Keratinocyte (primary cell): ENCODE results near the gene TAF10. TPM values are rescaled to one million over a fixed set of nuclear protein-coding genes. Genes with fewer than 3 reads are reported as not detected.

Source experiments
- DNase-seq: peaks from one replicate; pipeline ENCODE4 v3.0.0-alpha.2; 2011; ENCODE audit warnings: low read depth, missing footprints, low spot score
- FAIRE-seq: peaks from 2 replicates; lab custom pipeline; 2011; peaks lifted over from hg19 to GRCh38; lab: Jason Lieb, UNC
- H2AFZ ChIP-seq: 2 replicates; pipeline ENCODE4 v1.6.0; 2012; ENCODE audit warnings: low read length, control low read depth, inconsistent platforms; ENCODE audit not compliant: control insufficient read depth
- H3K27ac ChIP-seq: 2 replicates; pipeline ENCODE4 v1.5.1; 2011; ENCODE audit warnings: low read length; ENCODE audit not compliant: control insufficient read depth, insufficient read depth
- H3K27me3 ChIP-seq: 3 replicates; pipeline ENCODE4 v1.6.0; 2011; ENCODE audit warnings: low read length; ENCODE audit not compliant: control insufficient read depth, insufficient read depth; ENCODE audit errors: extremely low read depth
- H3K36me3 ChIP-seq, 2 experiments: 2 replicates in 1 of 2; 3 replicates in 1 of 2; pipeline ENCODE4 v1.5.1; 2011; ENCODE audit warnings: low read length in 2 of 2, mild to moderate bottlenecking in 1 of 2; ENCODE audit not compliant: control insufficient read depth in 2 of 2, insufficient read depth in 2 of 2; ENCODE audit errors: extremely low read depth in 1 of 2
- H3K4me1 ChIP-seq: 3 replicates; pipeline ENCODE4 v1.5.1; 2011; ENCODE audit warnings: low read length; ENCODE audit not compliant: control insufficient read depth, insufficient read depth; ENCODE audit errors: extremely low read depth
- H3K4me2 ChIP-seq: 3 replicates; pipeline ENCODE4 v1.6.0; 2011; ENCODE audit warnings: low read depth, low read length; ENCODE audit not compliant: control insufficient read depth, insufficient read depth; ENCODE audit errors: extremely low read depth
- H3K4me3 ChIP-seq, 3 experiments: fragments of 200-600 bp in 1 of 3; sonication (generic) in 1 of 3; 2 replicates in 2 of 3; 3 replicates in 1 of 3; pipeline ENCODE4 v1.5.1; 2011 to 2016; ENCODE audit warnings: low read length in 3 of 3, mild to moderate bottlenecking in 3 of 3, control low read depth in 2 of 3, inconsistent platforms in 1 of 3, low read depth in 1 of 3, mixed read lengths in 1 of 3, mixed run types in 1 of 3, moderate library complexity in 1 of 3; ENCODE audit not compliant: control insufficient read depth in 2 of 3, insufficient read depth in 2 of 3; ENCODE audit errors: extremely low read depth in 1 of 3
- H3K79me2 ChIP-seq: 2 replicates; pipeline ENCODE4 v1.6.0; 2012; ENCODE audit warnings: low read length; ENCODE audit not compliant: control insufficient read depth, insufficient read depth
- H3K9ac ChIP-seq: 3 replicates; pipeline ENCODE4 v1.6.0; 2011; ENCODE audit warnings: low read length; ENCODE audit not compliant: control insufficient read depth, insufficient read depth; ENCODE audit errors: extremely low read depth
- H3K9me1 ChIP-seq: 3 replicates; pipeline ENCODE4 v1.6.0; 2011; ENCODE audit warnings: low read length; ENCODE audit not compliant: control insufficient read depth, insufficient read depth; ENCODE audit errors: extremely low read depth
- H3K9me3 ChIP-seq: 2 replicates; pipeline ENCODE4 v1.5.1; 2012; ENCODE audit warnings: low read depth, low read length; ENCODE audit not compliant: control insufficient read depth
- H4K20me1 ChIP-seq: 3 replicates; pipeline ENCODE4 v1.6.0; 2011; ENCODE audit warnings: low read length; ENCODE audit not compliant: control insufficient read depth, insufficient read depth; ENCODE audit errors: extremely low read depth
- EZH2 ChIP-seq: IDR thresholded peaks from one replicate; pipeline ENCODE4 v1.6.1; 2012; ENCODE audit warnings: inconsistent platforms, mild to moderate bottlenecking, low read length, moderate library complexity
- dilution Hi-C: fragments of 300-500 bp; cut with MboI; formaldehyde crosslinking; loops from one replicate; pipeline ENCODE4 v1.7.0; 2020; ENCODE audit warnings: low sequenced_read_pairs; ENCODE audit not compliant: extremely low pct_ligation_motif_present
- polyA plus RNA-seq, 5 experiments: library from polyadenylated mRNA; depleted of rRNA in 3 of 5; stranded (reverse) in 3 of 5; stranded (forward) in 1 of 5; unstranded in 1 of 5; fragments of >200 nt; gene quantifications; 1 replicate in 1 of 5; 2 replicates in 3 of 5; 3 replicates in 1 of 5; pipeline versions ENCODE4 v1.2.1 to v1.2.3, GENCODE V29; 2011 to 2012; ENCODE audit warnings: missing spikeins in 2 of 5, low read depth in 1 of 5, low replicate concordance in 1 of 5
- TF ChIP-seq, protein P1 (sequence below), 3 experiments: IDR thresholded peaks in 1 of 3; conservative IDR thresholded peaks in 1 of 3; optimal IDR thresholded peaks in 1 of 3; 2 replicates in 2 of 3; 3 replicates in 1 of 3; pipeline versions ENCODE3 to v1.5.1; 2011; ENCODE audit warnings: low read length in 3 of 3, mild to moderate bottlenecking in 3 of 3, moderate library complexity in 2 of 3, control low read depth in 1 of 3, inconsistent platforms in 1 of 3; ENCODE audit not compliant: insufficient read depth in 2 of 3; ENCODE audit errors: extremely low read depth in 1 of 3

Gene TAF10
- polyA plus RNA-seq, 1 donor (not counting 4 experiments of a cell fraction or from before 2014, with no cell fraction given), result 165 TPM

DNA sequence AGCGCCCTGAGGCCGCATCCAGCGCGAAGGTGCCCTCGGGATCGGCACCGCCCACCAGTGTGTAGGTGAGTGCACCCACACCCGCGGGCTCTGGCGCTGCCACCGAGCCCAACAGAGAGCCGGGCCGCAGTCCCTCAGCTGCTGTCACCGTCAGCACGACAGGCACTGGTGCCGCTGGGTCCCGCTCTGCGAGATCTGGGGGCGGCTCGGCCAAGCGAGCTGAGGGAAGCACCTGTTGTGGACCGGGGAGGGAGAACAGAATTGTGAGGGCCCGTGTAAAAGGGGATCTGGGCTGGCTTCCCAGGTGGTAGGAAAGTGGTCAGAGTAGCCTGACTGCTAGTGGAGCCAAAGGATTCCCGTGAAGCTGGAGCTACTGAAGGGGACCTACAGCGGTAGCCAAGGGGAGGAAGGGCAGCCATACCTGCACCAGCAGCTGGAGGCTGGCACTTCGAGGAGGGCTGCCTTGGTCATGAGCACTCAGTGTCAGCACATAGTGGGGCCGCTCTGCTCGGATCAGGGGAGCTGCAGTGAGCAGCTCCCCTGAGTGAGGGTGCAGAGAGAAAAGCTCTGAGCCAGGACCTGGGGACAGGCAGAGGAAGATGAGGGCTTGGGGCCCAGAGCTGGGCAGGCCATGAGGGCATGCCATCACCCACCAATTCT, 18.7 kb upstream of the TAF10 start:
- FAIRE-seq (no peak), DNase-seq (no peak)
- Histone ChIP-seq H3K27me3 (peaks cover 45% of the 10 kb centered on the region), H3K36me3 (no peaks in the 10 kb centered on the region), H3K4me3 (no peak overlapping the region), H3K4me2 (no peak overlapping the region), H3K79me2 (no peaks in the 10 kb centered on the region), H3K9me1 (no peaks in the 10 kb centered on the region), H4K20me1 (no peaks in the 10 kb centered on the region), H2AFZ (no peak overlapping the region), H3K27ac (no peak overlapping the region), H3K9ac (no peak overlapping the region), H3K9me3 (no peaks in the 10 kb centered on the region), H3K4me1 (no peaks in the 10 kb centered on the region)
- peak; percentile 22 for TF ChIP-seq EZH2
- TF ChIP-seq, protein P1, sequence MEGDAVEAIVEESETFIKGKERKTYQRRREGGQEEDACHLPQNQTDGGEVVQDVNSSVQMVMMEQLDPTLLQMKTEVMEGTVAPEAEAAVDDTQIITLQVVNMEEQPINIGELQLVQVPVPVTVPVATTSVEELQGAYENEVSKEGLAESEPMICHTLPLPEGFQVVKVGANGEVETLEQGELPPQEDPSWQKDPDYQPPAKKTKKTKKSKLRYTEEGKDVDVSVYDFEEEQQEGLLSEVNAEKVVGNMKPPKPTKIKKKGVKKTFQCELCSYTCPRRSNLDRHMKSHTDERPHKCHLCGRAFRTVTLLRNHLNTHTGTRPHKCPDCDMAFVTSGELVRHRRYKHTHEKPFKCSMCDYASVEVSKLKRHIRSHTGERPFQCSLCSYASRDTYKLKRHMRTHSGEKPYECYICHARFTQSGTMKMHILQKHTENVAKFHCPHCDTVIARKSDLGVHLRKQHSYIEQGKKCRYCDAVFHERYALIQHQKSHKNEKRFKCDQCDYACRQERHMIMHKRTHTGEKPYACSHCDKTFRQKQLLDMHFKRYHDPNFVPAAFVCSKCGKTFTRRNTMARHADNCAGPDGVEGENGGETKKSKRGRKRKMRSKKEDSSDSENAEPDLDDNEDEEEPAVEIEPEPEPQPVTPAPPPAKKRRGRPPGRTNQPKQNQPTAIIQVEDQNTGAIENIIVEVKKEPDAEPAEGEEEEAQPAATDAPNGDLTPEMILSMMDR (optimal IDR thresholded peaks at IDR 0.05 in 1 of 3, IDR thresholded peaks at IDR 0.05 in 1 of 3, conservative IDR thresholded peaks at IDR 0.05 in 1 of 3; ENCODE audit: extremely low read depth in 1 of 3, insufficient read depth in 2 of 3, low read length in 3 of 3), result no peak
- dilution Hi-C loops, result no loop called here

DNA sequence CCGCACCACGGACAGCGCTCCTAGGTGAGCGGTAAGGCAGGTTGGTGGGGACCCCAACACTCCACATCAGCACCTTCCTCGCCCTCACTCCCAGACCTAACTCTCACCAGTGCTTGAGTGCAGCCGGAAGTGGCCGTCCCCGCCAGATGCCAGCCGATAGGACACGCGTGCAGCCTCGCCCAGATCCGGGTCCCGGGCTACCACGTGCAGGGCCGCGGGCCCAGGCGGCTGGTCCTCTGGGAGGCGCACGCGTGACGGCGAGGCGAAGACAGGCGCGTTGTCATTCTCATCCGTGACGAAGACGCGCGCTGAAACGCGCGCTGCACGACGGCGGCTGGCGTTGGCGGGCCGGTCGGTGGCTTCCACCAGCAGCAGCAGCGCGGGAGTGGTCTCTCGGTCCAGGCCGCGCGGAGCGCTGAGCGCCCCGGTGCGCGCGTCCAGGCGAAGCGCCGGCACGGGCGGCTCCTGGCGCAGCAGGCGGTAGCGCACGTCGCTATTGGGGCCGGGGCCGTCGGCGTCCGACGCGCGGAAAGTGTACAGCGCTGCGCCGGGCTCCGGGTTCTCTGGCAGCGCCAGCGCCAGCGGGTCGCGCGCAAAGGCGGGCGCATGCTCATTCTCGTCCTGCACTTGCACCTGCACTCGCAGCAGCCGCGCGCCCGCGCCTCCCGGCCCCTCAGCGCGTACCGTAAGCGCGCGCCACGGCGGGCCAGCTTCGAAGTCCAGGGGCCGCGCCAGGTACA, 18.0 kb upstream of the TAF10 start:
- Histone ChIP-seq H2AFZ (no peak overlapping the region), H4K20me1 (no peaks in the 10 kb centered on the region), H3K27ac (no peak overlapping the region), H3K36me3 (no peaks in the 10 kb centered on the region), H3K79me2 (no peaks in the 10 kb centered on the region), H3K9ac (no peak overlapping the region), H3K4me3 (no peak overlapping the region), H3K27me3 (peaks cover 45% of the 10 kb centered on the region), H3K9me1 (no peaks in the 10 kb centered on the region), H3K9me3 (no peaks in the 10 kb centered on the region), H3K4me2 (no peak overlapping the region), H3K4me1 (no peaks in the 10 kb centered on the region)
- dilution Hi-C loops, result no loop called here
- no peak for FAIRE-seq
- no peak for DNase-seq
- TF ChIP-seq, protein P1 (optimal IDR thresholded peaks at IDR 0.05 in 1 of 3, IDR thresholded peaks at IDR 0.05 in 1 of 3, conservative IDR thresholded peaks at IDR 0.05 in 1 of 3; ENCODE audit: extremely low read depth in 1 of 3, insufficient read depth in 2 of 3, low read length in 3 of 3), result peak in 1 of 3 experiments; percentile 11
- TF ChIP-seq EZH2, result peak; percentile 77
